CD4-positive, alpha-beta T cell treated with Interleukin-12 subunit alpha and Interleukin-12 subunit beta, for 1 hour (primary cell): Measurements from ENCODE around the gene ZSWIM3.
A peak's percentile ranks its signal among the peaks of the same experiment; 100 is the strongest.
"Not testable (repeated sequence)": the region's sequence is repeated elsewhere in the genome, so short reads cannot be mapped to it uniquely, and the experiment has no call there.

Experiments
- DNase-seq: peaks from one replicate; pipeline ENCODE4 v3.0.0-alpha.2; 2020

ZSWIM3 gene

DNA sequence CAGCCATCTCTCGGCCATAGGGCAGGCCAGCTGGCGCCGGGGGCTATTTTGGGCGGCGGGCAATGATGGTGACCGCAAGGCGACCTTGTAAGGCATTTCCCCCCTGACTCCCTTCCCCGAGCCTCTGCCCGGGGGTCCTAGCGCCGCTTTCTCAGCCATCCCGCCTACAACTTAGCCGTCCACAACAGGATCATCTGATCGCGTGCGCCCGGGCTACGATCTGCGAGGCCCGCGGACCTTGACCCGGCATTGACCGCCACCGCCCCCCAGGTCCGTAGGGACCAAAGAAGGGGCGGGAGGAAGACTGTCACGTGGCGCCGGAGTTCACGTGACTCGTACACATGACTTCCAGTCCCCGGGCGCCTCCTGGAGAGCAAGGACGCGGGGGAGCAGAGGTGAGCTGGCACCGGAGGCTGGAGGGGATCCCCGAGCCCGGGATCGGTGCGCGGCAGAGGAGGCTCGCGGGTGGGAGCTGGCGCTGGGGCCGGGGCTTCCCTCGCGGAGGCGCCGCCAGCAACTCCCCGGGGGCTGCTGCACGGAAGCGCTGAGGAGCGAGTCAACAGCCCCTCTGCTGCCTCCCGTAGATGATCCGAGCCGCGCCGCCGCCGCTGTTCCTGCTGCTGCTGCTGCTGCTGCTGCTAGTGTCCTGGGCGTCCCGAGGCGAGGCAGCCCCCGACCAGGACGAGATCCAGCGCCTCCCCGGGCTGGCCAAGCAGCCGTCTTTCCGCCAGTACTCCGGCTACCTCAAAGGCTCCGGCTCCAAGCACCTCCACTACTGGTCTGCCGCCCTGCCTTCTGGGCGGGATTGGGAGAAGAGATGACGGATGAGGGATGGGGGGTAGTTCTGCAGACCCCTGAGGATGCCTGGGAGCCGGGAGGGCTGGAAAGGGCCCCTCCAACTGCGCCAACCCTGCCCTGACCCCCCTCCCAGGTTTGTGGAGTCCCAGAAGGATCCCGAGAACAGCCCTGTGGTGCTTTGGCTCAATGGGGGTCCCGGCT, 33.9 kb downstream of the ZSWIM3 start, which contains the start of the genes CTSA and NEURL2:
CTSA (plus strand) TSS at position 351 of the 999 bp plus-strand sequence; CDS start at position 585, 234 bp downstream.
NEURL2 (minus strand) TSS at position 224 of the 999 bp plus-strand sequence; CDS start at position 7, 217 bp downstream.
- DNase-seq = peak; percentile 85

DNA sequence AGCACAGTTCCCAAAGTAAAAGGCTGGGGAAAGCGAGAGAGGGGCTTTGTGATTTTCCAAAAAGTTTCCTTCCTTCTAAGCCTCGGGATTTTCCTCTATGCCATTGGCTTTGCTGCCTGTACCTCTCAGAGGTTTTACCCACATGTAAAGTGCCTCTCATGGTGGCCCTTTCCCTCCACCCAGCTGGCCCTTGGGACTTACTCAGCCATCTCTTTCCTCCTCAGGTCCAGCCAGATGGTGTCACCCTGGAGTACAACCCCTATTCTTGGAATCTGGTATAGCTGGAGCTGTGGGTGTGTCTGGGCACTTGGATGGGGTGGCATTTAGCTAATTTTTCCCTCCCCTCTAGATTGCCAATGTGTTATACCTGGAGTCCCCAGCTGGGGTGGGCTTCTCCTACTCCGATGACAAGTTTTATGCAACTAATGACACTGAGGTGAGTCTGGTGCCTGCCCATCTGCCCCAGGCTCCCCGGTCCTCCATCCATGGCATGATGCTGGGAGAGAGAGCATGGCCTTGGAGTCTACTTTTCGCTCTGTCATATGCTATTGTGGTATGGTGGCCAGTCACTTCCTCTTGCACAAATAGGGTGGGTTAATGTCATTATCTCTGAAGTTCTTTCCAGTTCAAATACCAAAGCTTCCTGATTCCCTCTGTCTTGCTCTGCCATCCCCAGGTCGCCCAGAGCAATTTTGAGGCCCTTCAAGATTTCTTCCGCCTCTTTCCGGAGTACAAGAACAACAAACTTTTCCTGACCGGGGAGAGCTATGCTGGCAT, 34.8 kb downstream of the ZSWIM3 start:
- DNase-seq = no peak

DNA sequence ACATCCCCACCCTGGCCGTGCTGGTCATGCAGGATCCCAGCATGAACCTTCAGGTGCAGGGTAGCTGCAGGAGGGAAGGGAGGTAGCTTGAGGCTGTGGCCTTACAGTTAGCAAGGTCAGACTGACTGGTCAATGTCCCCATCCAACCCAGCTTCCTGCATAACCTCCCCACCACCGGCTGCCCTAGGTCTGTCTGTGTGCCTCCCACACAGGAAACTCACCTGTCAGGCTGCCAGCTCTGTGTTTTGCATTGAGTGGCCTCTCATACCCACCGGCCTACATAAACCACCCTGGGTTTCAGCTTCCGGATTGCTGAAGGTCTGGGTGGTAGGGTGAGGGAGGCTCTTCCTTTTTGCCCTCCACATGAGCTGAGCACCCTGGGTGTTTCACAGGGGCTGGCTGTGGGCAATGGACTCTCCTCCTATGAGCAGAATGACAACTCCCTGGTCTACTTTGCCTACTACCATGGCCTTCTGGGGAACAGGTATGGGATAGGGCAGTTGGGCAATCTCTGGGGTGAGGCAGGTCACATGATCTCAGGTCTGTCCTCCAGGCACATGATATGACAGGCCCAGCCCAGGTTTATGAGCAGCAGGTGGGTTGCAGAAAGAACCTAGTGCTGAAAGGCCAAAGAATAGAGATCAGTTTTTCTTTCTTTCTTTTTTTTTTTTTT, 35.5 kb downstream of the ZSWIM3 start:
- DNase-seq = peak; percentile 28

DNA sequence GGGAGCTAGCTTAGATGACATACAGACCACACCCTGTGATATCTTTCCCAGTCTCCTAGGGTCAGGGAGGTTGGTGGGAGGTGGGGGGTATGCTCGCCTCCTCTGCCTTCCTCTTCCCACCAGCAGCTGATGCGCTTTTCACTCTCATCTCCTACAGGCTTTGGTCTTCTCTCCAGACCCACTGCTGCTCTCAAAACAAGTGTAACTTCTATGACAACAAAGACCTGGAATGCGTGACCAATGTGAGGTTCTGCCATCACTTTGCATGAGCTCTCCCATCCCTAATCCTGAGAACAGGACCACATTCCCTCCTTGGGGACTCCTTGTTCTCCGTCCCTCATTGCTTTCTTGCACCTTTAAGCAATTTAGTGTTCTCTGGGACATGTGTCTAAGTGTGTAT, 36.4 kb downstream of the ZSWIM3 start:
- no peak for DNase-seq

DNA sequence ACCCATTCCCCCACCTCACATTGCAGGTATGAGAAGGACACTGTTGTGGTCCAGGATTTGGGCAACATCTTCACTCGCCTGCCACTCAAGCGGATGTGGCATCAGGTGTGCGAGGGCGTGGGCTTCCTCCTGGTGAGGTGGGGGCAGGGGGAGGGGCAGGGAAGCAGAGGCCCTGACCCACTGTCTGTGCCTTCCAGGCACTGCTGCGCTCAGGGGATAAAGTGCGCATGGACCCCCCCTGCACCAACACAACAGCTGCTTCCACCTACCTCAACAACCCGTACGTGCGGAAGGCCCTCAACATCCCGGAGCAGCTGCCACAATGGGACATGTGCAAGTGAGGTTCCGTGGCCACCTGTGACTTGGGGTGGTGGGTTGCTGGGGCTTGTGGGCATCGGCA, 37.4 kb downstream of the ZSWIM3 start:
- DNase-seq = no peak

DNA sequence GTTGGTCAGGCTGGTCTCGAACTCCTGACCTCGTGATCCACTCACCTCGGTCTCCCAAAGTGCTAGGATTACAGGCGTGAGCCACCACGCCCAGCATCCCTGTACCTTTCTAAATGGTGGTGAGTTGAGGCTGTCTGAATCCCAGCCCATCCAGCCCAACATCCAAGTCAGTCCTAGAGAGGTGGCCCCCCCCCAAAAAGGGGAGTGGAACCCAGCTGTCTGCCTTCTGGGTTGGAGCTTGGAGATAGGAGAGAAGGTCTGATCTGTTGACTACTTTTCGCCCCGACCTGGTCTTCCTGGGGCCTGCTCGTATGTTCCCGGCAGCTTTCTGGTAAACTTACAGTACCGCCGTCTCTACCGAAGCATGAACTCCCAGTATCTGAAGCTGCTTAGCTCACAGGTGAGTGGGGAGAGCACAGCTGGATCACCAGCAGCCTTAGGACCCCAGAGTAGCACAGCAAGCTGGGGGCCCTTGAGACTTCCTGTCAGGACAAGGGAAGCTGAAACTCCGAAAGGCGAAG, 39.3 kb downstream of the ZSWIM3 start:
- DNase-seq = no peak

DNA sequence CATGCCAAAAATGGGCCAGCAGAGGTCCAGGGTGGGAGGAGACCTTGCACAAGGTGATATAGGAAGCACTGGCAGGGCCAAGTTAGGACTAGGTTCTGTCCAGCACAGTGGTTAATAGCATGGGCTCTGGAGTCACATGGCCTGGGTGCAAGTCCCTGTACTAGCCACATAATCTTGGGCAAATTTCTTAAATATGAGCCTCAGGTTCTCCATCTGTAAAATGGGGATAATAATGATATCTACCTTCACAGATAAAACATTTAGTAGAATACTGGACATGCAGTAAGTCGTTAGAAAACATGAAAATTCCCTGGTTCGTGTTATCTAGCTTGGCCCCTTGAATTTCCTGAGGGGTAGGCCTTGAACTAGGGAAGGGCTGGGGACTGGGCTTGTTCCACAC, 39.9 kb downstream of the ZSWIM3 start:
- no peak for DNase-seq

DNA sequence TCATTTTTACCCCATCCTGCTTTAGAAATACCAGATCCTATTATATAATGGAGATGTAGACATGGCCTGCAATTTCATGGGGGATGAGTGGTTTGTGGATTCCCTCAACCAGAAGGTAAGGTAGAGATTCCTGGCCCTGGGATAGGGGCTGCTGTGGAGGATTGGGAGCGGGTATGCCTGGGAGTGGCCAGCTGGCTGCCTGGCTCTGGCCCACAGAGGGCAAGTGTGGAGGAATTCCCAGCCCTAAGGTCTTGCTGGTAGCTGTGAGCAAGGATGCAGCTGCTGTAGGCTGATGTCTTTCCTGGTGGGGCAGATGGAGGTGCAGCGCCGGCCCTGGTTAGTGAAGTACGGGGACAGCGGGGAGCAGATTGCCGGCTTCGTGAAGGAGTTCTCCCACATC, 40.3 kb downstream of the ZSWIM3 start:
- no peak for DNase-seq

DNA sequence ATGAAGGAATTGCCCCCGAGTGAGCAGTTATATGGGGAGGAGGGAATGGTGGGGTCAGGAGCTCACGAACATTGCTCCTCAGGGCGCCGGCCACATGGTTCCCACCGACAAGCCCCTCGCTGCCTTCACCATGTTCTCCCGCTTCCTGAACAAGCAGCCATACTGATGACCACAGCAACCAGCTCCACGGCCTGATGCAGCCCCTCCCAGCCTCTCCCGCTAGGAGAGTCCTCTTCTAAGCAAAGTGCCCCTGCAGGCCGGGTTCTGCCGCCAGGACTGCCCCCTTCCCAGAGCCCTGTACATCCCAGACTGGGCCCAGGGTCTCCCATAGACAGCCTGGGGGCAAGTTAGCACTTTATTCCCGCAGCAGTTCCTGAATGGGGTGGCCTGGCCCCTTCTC, 40.9 kb downstream of the ZSWIM3 start:
- no peak for DNase-seq

DNA sequence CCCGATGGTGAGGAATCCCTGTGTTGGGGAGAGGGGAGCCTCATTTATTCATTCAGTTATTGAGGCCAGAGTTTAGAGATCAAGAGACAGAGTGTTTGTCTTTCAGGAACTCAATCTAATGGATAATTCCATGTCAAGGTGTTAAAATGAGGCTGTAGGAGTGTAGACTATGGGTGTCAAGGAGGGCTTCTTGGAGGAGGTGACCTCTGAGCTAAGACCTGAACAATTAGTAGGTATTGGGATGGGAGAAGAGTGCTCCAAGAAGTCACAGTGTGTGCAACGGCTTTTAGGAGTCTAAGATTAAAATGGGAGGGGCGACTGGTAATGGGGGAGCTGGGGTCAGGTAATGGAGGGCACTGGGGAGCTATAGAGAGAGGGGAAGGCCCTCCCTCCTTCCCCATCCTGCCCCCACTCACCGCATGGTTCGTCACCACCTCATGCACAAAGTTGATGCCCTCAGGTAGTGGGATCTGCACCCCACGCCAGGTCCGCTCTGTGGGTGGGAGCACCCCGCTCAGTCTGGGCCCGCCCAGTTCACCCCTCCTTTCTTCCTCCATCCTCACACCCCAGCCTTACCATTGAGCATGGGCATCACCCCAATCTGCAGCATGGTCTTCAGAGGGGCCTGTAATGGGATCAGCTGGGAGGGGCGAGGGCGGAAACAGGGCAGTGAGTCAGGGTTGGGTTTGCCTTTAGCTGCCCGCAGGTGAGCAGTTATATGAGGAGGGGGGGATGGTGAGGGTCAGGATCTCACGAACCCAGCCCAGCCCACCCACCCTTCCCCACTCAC, 41.8 kb downstream of the ZSWIM3 start:
- no peak for DNase-seq

DNA sequence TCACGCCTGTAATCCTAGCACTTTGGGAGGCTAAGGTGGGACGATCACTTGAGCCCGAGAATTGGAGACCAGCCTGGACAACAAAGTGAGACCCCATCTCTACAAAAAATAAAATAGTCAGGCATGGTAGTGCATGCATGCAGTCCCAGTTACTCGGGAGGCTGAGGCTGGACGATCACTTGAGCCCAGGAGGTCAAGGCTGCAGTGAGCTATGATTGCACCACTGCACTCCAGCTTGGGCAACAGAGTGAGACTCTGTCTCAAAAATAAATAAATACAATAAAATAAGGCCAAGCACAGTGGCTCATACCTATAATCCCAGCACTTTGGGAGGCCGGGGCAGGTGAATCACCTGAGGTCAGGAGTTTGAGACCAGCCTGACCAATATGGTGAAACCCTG, 43.9 kb downstream of the ZSWIM3 start:
- DNase-seq = not testable (repeated sequence)

DNA sequence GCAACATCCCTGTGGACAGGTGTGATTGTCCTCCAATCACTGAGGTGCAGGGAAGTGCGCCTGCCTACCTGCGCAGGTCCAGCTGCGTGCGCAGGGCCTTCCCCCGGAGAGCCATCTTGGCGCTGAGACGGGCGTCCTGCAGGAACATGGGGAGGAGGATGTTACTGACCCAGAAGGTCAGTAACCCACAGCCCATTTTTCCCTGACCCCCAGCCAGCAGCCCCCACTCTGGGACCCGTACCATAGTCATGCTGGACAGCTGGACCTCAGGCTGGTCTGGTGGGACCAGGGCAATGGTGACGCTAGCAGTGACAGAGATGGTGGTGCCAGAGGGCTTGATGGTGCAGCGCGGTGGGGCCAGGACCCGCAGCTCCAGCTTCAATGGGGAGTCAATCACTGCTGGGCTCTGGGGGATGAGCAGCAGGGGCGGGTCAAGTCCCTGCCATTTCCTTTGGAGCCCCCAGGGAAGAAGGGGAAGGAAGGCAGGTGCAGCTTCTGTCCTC, 44.8 kb downstream of the ZSWIM3 start:
- DNase-seq = no peak

DNA sequence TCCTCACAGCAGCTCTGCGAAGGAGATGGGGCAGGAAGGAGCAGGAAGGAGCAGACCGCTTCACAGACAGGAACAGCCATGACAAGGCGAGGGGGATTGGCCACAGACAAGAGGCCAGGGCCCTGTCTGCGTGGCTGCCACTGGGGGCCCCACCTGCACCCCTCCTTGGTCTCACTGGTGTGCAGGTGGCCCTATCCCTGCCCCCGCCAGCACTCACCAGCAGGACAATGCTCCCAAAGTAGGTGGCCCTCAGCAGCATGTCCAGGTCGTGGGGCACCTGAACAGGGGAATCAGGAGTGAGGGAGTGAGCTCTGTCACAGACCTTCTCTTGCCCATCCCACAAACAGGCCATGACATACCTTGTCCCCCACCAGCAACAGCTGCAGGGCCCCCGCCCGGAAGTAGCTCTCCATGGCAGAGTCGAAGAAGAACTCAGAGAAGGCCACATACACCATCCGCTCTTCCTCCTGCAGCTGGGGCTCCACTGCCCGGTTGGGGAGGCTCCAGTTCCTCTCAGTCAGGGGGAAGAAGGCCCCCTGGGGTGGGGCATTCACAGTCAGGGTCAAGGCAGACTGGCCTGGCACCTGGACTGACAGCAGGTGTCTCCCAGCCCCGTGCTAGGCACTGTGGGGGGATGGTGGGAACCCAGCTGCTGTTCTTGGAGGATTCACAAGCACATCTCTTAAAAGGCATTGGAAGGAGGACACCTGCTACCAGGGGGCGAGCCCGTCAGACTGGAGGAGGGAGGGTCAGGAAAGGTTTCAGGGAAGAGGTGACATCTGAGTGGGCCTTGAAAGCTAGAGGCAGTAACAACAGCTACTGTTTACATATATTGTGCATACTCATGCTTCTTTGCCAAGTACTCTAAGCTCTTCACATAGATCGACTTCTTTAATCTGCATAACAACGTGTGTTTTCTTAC, 47.4 kb downstream of the ZSWIM3 start:
- DNase-seq = no peak

DNA sequence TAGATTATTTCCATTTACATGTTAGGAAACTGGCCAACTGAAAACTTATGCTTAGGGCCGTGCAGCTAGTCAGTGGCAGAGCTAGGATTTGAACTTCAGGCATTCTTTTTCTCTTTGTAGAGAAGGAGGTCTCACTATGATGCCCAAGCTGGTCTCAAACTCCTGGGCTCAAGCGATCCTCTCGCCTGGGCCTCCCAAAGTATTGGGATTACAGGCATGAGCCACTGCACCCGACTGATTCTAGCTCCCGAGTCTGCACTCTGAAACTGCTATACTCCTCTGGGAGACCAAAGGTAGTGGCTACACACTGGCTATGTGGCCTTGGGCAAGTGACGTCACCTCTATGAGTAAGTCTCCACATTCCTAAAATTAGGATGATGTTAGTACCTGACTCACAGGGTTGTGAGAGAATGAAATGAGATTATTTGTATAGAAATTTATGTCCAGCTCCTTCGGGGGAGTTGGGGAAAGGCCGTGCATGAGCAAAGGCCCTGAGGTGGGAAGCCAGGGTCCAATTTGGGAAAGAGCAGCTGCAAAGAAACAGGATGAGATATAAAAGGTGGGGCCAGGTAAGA, 48.2 kb downstream of the ZSWIM3 start:
- no peak for DNase-seq

DNA sequence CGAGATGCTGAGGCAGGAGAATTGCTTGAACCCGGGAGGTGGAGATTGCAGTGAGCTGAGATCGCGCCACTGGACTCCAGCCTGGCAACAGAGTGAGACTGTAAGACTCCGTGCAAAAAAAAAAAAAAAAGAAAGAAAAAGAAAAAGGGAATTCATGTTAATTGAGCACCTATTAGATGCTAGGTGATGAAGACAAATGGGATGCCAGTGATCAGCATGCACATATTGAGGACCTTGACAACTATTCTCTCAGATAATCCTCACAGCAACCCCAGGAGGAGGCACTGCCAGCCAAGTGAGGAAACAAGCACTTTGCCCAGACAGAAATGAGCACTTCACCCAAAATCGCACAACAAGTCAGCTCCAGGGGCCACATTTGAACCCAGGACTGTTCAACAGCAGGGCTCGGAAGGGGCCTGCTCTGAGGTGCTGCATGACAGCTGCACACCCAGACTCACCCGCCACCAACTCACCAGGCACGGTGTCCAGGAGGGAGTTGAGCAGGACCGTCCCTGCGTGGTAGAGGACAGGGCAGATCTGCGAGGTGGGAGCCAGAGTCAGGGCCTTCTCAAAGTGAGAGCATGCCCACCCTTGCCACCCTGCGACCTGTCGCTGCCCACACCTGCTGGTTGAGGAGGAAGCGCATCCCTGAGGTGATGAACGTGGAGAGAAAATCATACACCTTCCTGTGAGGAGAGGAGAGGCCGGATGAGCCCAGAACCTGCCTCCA, 50.0 kb downstream of the ZSWIM3 start:
- no peak for DNase-seq

DNA sequence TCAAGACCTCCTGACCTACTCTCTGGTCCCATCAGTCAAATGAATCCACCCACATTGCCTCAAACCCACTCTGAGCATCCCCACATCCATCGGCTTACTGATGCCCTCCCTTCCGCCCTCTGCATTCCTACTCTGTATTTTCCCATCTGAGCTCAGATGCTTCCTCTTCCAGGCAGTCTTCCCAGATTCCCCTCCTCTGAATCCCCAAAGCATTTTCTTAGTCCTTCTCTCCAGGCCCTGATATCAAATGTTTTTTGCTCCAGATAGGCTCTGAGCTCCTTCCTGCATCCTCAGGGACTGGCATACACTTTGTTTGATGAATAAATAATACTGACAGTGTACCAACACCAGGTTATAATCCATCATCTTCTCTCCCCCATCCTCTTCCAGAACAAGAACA, 50.7 kb downstream of the ZSWIM3 start:
- no peak for DNase-seq

DNA sequence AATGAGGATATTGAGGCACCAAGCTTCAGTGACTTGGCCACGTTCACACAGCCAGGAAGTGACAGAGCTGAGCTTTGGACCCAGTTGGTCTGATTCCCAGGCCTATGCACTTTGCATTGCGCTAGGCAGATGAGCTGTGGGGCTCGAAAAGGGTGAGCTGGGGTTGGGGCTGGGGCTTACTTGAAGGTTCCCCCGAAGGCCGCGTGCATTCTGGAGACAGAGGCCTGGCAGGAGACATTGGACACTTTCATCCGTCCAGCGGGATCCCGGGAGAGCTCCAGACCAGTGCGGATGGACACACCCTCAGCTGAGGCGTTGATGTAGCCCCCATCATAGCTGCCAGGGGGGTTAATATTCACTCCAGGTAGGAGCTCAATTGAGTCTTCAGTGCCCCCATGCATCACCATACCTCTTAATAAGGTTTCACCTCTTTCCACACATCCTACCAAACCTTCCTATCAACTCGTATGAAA, 52.0 kb downstream of the ZSWIM3 start:
- no peak for DNase-seq

DNA sequence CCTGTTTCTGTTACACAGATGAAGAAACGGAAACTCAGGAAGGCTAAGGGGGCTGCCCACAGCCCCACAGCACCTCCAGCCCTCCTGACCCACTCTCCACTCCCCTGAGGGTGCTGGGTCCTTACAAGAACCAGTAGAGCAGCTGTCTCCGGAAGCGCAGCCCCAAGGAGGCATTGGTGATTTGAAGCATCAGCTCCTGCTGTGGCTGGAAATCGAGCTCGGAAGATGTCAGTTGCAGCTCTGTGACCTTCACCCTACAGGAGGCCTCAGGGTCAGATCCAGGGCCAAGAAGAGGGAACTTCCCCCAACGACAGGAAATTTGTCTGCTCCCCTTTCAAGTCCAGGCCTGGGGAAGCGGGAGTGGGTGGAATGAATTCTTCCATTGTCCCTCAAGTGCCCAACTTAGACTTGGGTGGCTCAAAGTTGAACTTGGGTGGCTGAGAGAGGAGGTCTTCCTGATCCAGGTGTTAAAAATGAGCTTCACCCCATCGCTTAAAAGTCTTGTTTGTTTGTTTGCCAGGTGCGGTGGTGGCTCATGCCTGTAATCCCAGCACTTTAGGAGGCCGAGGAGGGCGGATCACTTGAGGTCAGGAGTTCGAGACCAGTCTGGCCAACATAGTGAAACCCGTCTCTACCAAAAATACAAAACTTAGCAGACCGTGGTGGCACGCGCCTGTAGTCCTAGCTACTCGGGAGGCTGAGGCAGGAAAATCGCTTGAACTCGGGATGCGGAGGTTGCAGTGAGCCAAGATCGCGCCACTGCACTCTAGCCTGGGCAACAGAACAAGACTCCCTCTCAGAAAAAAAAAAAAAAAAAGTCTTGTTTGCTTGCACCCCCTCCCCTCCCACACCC, 52.6 kb downstream of the ZSWIM3 start:
- no peak for DNase-seq
